ENCODE measurements around the gene FZR1.

FZR1 gene

DNA sequence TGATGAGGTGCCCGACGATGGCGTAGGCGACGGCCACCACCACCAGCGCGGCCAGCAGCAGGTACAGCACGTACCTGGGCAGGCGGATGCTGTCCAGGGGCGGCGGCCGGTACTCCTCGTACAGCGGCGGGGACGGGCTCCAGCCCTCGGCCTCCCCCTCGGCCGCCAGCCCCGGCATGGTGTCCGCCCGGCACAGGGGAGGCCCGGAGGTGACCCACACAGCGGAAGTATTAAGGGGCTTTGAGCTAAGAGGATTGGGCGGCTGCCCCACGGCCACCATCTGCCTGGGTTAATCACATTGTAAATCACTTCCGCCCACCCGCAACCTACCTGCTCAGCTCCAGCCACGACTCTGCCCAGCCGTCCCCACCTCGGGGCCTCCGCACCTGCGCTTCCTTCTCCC is 22.9 kb upstream of the FZR1 start, which contains the start of gene SMIM44:
Gene SMIM44, minus strand, starts transcription at position 216 of the 403 bp plus-strand sequence. Its CDS starts 38 bp downstream, at position 178.
- Histone ChIP-seq H3K4me1 (ENCODE audit: control insufficient read depth in 1 of 2, insufficient read depth in 2 of 2, low read length in 2 of 2) (peaks cover 0 to 4% of the 10 kb centered on the region in 2 donors), H3K36me3 (ENCODE audit: control insufficient read depth in 1 of 2, insufficient read depth in 2 of 2, low read length in 2 of 2) (no peaks in the 10 kb centered on the region), H3K27me3 (ENCODE audit: low read depth, low read length) (no peaks in the 10 kb centered on the region), H3K4me3 (ENCODE audit: low read depth in 1 of 2, low read length in 2 of 2) (no peak within 1 kb of the TSS), H3K9me3 (ENCODE audit: control insufficient read depth in 1 of 2, low read length in 2 of 2) (no peaks in the 10 kb centered on the region), H3K27ac (ENCODE audit: low read length) (peak within 1 kb of the TSS; percentile 8)

DNA sequence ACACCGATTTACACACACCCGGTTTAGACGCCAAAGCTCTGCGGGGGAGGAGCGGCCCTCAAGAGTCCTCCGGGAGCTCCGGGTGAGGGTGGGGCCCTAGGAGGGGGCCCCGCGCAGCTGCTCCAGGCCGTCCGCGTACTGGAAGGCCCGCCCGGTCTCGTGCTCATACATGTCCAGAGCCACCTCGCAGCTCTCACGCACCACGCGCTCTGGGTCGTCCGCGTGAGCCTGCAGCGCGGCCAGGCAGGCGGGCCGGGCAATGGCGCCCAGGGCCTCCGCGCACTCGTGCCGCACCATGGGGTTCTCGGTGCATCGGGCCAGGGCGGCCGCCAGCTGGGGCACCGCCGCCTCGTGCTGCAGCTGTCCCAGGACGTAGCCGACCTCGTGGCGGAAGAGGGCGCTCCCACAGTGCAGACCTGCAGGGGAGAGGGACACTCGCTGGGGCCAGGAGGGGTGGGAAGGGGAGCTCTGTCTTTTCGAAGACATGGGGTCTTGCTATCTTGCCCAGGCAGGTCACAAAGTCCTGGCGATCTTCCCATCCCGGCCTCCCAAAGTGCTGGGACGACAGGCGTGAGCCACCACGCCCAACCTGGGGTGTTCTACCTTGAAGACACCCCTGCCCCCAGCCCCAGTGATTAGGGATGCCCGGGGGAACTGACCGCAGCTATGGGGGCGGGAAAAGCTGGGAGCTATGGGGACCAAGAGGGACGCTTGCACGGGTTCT is 14.6 kb upstream of the FZR1 start:
- peaks cover 9 to 51% of the 10 kb centered on the region in 2 donors for H3K36me3 ChIP-seq (ENCODE audit: control insufficient read depth in 1 of 2, insufficient read depth in 2 of 2, low read length in 2 of 2)
- H3K27ac ChIP-seq (ENCODE audit: low read length), result no peak overlapping the region
- no peaks in the 10 kb centered on the region for H3K4me1 ChIP-seq (ENCODE audit: control insufficient read depth in 1 of 2, insufficient read depth in 2 of 2, low read length in 2 of 2)
- H3K4me3 ChIP-seq (ENCODE audit: low read depth in 1 of 2, low read length in 2 of 2), result no peak overlapping the region
- no peaks in the 10 kb centered on the region for H3K9me3 ChIP-seq (ENCODE audit: control insufficient read depth in 1 of 2, low read length in 2 of 2)
- H3K27me3 ChIP-seq (ENCODE audit: low read depth, low read length), result no peaks in the 10 kb centered on the region

DNA sequence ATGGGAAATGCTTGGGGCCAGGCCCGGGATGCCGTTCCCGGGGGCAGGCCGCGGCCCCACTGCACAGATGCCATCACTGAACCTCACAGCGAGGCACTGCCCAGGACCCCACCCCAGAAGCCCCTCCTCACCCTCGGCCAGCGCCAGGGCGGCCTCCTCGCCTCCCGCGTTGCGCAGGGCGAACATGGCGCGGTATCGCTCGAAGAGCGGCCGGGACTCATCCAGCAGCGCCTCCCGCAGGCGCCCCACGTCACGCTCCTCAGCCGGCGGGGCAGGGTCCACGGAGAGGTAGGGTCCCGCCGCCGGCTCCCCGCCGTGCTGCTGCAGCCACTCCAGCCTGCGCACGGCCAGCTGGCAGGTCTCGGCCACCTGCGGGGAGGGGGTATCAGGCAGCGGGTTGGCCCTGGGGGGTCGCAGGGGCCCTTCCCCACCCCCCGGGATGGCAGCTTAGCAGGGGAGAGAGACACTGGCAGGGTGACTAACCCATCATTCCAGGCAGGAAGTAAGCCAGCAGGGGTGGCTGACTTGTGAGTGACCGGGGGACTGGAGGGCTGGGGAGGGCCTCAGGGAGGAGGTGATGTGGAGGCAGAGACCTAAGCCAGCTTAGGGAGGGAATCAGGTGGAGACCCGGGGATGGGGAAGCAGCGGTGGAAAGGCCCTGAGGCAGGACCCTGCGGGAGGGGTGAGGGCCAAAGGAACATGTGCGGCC is 13.8 kb upstream of the FZR1 start:
- H3K9me3 ChIP-seq (ENCODE audit: control insufficient read depth in 1 of 2, low read length in 2 of 2), result no peaks in the 10 kb centered on the region
- no peaks in the 10 kb centered on the region for H3K27me3 ChIP-seq (ENCODE audit: low read depth, low read length)
- no peaks in the 10 kb centered on the region for H3K4me1 ChIP-seq (ENCODE audit: control insufficient read depth in 1 of 2, insufficient read depth in 2 of 2, low read length in 2 of 2)
- H3K4me3 ChIP-seq (ENCODE audit: low read depth in 1 of 2, low read length in 2 of 2), result no peak overlapping the region
- H3K27ac ChIP-seq (ENCODE audit: low read length), result no peak overlapping the region
- peaks cover 9 to 58% of the 10 kb centered on the region in 2 donors for H3K36me3 ChIP-seq (ENCODE audit: control insufficient read depth in 1 of 2, insufficient read depth in 2 of 2, low read length in 2 of 2)

DNA sequence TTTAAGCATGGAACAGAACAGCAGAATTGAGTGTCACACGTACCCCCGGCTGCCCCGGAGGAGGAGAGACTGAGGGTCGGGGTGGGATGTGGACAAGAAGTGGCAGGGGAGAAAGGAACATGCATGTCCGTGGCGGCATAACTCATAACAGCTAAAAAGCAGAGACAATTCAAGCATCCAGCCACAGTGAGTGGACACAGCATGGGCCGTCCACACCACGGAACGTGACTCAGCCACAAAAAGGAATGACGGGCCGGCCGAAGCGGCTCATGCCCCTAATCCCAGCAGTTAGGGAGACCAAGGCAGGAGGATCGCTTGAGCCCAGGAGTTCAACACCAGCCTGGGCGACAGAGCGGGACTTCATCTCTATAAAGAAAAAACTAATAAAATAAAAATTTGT is 13.2 kb upstream of the FZR1 start:
- Histone ChIP-seq H3K9me3 (ENCODE audit: control insufficient read depth in 1 of 2, low read length in 2 of 2) (no peaks in the 10 kb centered on the region), H3K4me3 (ENCODE audit: low read depth in 1 of 2, low read length in 2 of 2) (no peak overlapping the region), H3K27me3 (ENCODE audit: low read depth, low read length) (no peaks in the 10 kb centered on the region), H3K36me3 (ENCODE audit: control insufficient read depth in 1 of 2, insufficient read depth in 2 of 2, low read length in 2 of 2) (peaks cover 9 to 58% of the 10 kb centered on the region in 2 donors), H3K4me1 (ENCODE audit: control insufficient read depth in 1 of 2, insufficient read depth in 2 of 2, low read length in 2 of 2) (no peaks in the 10 kb centered on the region), H3K27ac (ENCODE audit: low read length) (no peak overlapping the region)

DNA sequence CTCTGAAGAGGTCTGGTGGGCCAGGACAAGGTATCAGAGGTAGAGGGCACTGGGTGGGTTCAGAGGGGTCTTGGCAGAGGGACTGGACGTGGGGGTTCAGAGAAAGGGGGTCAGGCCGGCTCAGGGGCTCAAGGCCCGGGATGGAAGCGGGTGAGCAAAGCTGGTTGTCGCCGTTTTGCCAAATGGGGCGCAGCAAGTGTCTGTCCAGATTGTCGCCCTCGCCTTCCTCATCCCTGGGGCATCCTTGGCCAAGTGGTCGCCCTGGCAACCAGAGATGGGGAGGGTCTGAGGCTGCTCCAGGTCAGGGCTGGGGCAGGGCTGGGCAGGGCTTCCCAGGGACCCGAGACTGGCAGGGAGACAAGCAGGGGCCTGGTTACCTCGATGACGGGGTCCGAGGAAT is 12.5 kb upstream of the FZR1 start:
- Histone ChIP-seq H3K4me3 (ENCODE audit: low read depth in 1 of 2, low read length in 2 of 2) (no peak overlapping the region), H3K27ac (ENCODE audit: low read length) (no peak overlapping the region), H3K27me3 (ENCODE audit: low read depth, low read length) (no peaks in the 10 kb centered on the region), H3K9me3 (ENCODE audit: control insufficient read depth in 1 of 2, low read length in 2 of 2) (no peaks in the 10 kb centered on the region), H3K4me1 (ENCODE audit: control insufficient read depth in 1 of 2, insufficient read depth in 2 of 2, low read length in 2 of 2) (peaks cover 0 to 1% of the 10 kb centered on the region in 2 donors), H3K36me3 (ENCODE audit: control insufficient read depth in 1 of 2, insufficient read depth in 2 of 2, low read length in 2 of 2) (peaks cover 9 to 58% of the 10 kb centered on the region in 2 donors)

DNA sequence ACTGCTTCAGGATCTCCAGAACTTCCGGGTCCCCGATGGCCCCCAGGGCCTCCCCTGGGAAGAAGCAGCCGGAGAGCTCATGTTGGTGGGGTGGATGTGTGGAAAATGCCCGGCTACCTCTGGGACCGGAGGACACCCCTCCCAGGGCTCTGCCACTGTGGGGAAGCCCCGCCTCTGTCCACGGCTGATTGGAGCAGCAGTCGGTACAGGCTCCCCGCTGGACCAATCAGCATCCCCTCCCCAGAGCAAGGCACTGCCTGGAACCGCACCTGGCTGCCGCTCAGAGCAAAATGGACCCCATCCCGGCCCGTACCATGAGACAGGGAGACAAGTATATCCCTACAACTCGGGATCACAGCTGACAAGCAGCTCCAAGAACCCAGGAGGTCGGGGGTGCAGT is 12.1 kb upstream of the FZR1 start:
- Histone ChIP-seq H3K36me3 (ENCODE audit: control insufficient read depth in 1 of 2, insufficient read depth in 2 of 2, low read length in 2 of 2) (peaks cover 9 to 58% of the 10 kb centered on the region in 2 donors), H3K4me1 (ENCODE audit: control insufficient read depth in 1 of 2, insufficient read depth in 2 of 2, low read length in 2 of 2) (peaks cover 0 to 5% of the 10 kb centered on the region in 2 donors), H3K27ac (ENCODE audit: low read length) (no peak overlapping the region), H3K27me3 (ENCODE audit: low read depth, low read length) (no peaks in the 10 kb centered on the region), H3K9me3 (ENCODE audit: control insufficient read depth in 1 of 2, low read length in 2 of 2) (no peaks in the 10 kb centered on the region), H3K4me3 (ENCODE audit: low read depth in 1 of 2, low read length in 2 of 2) (no peak overlapping the region)

DNA sequence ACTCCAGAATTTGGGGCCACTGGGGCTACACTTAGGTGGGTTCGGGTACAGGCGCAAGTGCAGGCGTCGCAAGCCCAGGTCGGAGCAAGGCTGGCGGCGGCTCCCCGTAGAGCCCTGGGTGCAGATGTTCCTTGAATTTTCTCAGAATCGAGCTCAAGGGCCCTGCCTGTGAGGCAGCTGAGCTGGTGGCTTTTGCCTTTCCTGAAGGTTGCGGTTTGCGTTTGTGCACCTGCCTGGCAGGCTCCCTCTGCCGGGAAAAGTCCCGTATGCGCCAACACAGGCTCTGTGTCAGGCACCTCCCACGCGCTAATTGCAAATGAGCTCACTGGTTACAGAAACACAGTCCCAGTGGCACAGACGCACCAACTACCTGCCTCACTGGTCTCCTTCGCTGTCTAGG is 11.6 kb upstream of the FZR1 start:
- no peak overlapping the region for H3K27ac ChIP-seq (ENCODE audit: low read length)
- H3K36me3 ChIP-seq (ENCODE audit: control insufficient read depth in 1 of 2, insufficient read depth in 2 of 2, low read length in 2 of 2), result peaks cover 9 to 58% of the 10 kb centered on the region in 2 donors
- peaks cover 0 to 10% of the 10 kb centered on the region in 2 donors for H3K4me1 ChIP-seq (ENCODE audit: control insufficient read depth in 1 of 2, insufficient read depth in 2 of 2, low read length in 2 of 2)
- no peaks in the 10 kb centered on the region for H3K9me3 ChIP-seq (ENCODE audit: control insufficient read depth in 1 of 2, low read length in 2 of 2)
- H3K27me3 ChIP-seq (ENCODE audit: low read depth, low read length), result no peaks in the 10 kb centered on the region
- H3K4me3 ChIP-seq (ENCODE audit: low read depth in 1 of 2, low read length in 2 of 2), result no peak overlapping the region

DNA sequence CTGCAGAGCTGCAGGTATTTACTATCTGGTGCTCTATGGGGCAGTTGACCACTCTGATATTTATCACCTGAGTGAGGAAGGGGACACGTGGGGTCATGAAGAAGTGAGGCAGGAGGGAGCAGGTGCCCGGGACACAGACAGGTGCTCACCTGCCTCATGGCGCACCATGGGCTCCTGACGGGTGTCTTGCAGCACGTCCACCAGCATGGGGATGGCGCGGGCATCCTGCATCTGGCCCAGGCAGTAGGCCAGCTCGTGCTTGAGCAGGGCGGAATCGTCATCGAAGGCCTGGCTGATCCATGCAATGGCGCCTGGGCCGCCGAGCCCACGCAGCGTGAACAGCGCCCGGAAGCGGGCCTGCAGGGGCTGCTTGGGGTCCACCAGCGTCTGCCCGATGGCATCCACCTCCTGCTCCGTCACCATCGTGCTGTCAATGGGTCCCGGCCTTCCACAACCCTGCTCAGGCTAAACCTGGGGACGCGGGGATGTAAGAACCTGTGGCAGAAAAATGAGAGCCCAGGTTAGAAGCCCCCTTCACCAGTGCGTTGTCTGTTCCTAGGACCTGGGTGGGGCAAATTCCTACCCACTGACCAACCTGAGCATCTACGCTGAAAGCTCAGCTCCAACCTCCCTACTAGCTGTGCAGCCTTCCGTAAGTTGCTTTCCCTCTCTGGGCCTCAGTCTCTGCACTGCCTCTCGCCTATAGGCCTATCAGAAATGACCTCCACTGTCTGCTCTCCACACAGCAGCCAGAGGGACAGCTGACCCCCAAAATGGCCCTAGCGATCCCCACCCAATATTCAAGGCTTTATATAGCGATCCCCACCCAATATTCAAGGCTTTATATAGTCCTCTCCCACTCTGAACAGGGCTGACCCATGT is 9.5 kb upstream of the FZR1 start:
- Histone ChIP-seq H3K4me1 (ENCODE audit: control insufficient read depth in 1 of 2, insufficient read depth in 2 of 2, low read length in 2 of 2) (peaks cover 0 to 19% of the 10 kb centered on the region in 2 donors), H3K27me3 (ENCODE audit: low read depth, low read length) (no peaks in the 10 kb centered on the region), H3K36me3 (ENCODE audit: control insufficient read depth in 1 of 2, insufficient read depth in 2 of 2, low read length in 2 of 2) (peaks cover 9 to 49% of the 10 kb centered on the region in 2 donors), H3K4me3 (ENCODE audit: low read depth in 1 of 2, low read length in 2 of 2) (no peak overlapping the region), H3K27ac (ENCODE audit: low read length) (no peak overlapping the region), H3K9me3 (ENCODE audit: control insufficient read depth in 1 of 2, low read length in 2 of 2) (no peaks in the 10 kb centered on the region)

DNA sequence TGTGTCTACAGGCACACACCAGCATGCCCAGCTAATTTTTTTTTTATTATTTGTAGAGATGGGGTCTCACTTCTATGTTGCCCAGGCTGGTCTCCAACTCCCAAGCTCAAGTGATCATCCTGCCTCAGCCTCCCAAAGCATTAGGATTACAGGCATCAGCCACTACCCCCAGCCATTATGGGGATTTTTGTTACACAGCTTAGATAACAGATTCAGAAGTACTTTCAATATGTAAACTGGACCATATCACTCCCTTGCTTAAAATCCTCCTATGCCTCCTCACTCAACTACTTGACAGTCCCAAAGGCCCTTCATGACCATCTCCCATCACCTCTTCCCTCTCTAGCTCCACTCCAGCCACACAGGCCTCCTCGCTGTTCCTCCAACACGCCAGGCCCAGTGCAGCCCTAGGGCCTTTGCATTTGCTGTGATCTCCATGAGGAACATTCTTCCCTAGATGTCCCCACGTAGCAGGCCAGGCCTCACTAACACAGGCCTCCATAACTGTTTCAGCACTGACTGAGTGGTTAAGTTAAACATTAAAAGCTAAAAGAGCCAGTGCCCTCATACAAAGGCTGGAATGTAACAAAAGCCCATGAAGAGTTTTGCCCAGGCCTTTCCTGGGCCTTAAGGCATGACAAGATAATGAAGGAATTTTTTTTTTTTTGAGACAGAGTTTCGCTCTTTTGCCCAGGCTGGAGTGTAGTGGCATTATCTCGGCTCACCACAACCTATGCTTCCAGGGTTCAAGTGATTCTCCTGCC is 8.2 kb upstream of the FZR1 start:
- Histone ChIP-seq H3K27me3 (ENCODE audit: low read depth, low read length) (no peaks in the 10 kb centered on the region), H3K36me3 (ENCODE audit: control insufficient read depth in 1 of 2, insufficient read depth in 2 of 2, low read length in 2 of 2) (peaks cover 4 to 36% of the 10 kb centered on the region in 2 donors), H3K4me3 (ENCODE audit: low read depth in 1 of 2, low read length in 2 of 2) (no peak overlapping the region), H3K27ac (ENCODE audit: low read length) (no peak overlapping the region), H3K9me3 (ENCODE audit: control insufficient read depth in 1 of 2, low read length in 2 of 2) (no peaks in the 10 kb centered on the region), H3K4me1 (ENCODE audit: control insufficient read depth in 1 of 2, insufficient read depth in 2 of 2, low read length in 2 of 2) (peaks cover 0 to 19% of the 10 kb centered on the region in 2 donors)

DNA sequence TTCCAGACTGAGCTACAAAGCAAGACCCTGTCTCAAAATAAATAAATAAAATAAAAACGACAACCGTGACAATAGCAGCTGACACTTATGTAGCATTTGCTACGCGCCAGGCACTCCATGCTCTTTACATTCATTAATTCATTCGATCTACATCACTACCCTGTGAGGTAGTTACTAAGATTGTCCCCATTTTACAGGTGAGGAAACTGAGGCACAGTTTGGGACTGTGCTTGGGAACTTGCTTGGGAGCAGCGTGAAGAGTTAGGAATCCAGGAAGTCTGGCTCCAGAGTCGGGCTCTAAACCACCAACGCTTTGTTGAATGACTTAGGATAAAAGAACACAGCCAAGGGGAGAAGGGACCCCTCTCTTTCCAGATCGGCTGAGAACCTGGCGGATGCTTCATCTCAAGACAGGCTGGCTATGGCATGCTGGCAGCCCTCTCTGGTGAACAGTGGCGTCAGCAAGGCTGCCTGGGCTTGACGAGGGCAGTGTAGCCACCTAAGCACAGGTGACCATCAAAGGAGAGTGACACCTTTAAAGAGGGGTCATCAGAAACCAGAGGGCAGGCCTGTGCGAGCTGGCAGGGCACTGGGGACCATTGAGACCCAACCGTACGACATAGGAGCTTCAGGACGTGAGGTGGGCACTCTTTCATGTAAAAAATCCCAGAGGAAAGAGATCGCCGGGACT is 6.2 kb upstream of the FZR1 start:
- Histone ChIP-seq H3K27me3 (ENCODE audit: low read depth, low read length) (no peaks in the 10 kb centered on the region), H3K4me1 (ENCODE audit: control insufficient read depth in 1 of 2, insufficient read depth in 2 of 2, low read length in 2 of 2) (peaks cover 0 to 19% of the 10 kb centered on the region in 2 donors), H3K9me3 (ENCODE audit: control insufficient read depth in 1 of 2, low read length in 2 of 2) (no peaks in the 10 kb centered on the region), H3K27ac (ENCODE audit: low read length) (peak overlapping the region; percentile 94), H3K4me3 (ENCODE audit: low read depth in 1 of 2, low read length in 2 of 2) (peak overlapping the region; percentile 96 to 100), H3K36me3 (ENCODE audit: control insufficient read depth in 1 of 2, insufficient read depth in 2 of 2, low read length in 2 of 2) (peaks cover 3 to 19% of the 10 kb centered on the region in 2 donors)
